GM04504 (cell line): ENCODE data around the gene ARHGAP31.
"Not testable (repeated sequence)": the region's sequence is repeated elsewhere in the genome, so short reads cannot be mapped to it uniquely, and the experiment has no call there.

Experiments used
- DNase-seq: peaks from one replicate; pipeline ENCODE4 v3.0.0-alpha.2; 2012; ENCODE audit warnings: low read depth

The ARHGAP31 gene

GRCh38 chr3:119295816-119296726 is 1.9 kb downstream of the ARHGAP31 start:
- no peak for DNase-seq

GRCh38 chr3:119296727-119297122 is 2.5 kb downstream of the ARHGAP31 start:
- no peak for DNase-seq

- peak; percentile 55 for DNase-seq
Measured at GRCh38 chr3:119297169-119297568, 3.0 kb downstream of the ARHGAP31 start.

GRCh38 chr3:119298565-119298941 is 4.4 kb downstream of the ARHGAP31 start:
- no peak for DNase-seq

GRCh38 chr3:119300991-119301391 is 6.8 kb downstream of the ARHGAP31 start:
- DNase-seq: no peak

DNA sequence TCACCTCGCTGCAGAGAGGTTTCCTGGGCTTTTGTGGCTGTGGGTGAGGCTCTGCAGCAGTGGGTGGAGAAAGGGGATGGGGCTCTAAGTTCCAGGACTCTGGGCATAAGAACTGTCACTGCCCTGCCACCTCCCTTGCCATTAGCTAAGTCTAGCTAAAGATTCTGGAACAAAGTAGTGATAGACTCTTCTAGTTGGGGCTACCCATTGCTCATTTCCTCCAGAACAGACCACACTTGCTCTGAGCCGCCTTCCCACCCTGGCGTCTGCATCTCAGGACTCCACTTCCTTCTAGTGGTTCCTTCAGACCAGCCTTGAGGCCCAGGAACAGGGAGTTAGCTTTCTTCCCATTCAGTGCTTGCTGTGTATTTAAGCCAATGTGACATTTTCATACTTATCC is 7.5 kb downstream of the ARHGAP31 start:
- no peak for DNase-seq

- no peak for DNase-seq
Measured at GRCh38 chr3:119302697-119303551, 8.7 kb downstream of the ARHGAP31 start.

DNA sequence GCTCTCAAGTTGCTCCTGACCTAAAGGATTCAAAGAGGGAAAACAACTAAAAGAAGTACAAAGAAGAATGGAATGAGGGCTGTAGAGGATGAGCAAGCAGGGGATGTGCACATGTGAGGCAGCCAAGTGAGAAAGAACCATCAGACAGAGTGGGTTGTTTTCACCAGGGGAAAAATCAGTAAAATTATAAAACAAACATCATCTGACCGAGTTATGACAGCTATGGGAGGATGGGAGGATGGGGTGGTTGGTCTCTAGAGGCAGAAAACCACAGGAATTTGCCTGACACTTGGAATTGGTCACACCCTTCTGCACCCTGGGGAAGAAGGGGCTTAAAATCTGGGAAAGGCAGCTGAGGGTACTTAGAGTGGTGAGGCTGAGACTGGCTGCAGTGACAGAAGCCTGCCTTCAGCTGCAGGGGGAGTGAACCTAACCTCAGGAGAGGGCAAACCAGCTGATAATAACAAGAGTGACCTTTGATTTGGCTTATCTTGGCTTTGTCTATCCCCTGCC is 10.1 kb downstream of the ARHGAP31 start:
- no peak for DNase-seq

GRCh38 chr3:119305286-119305685 is 11.1 kb downstream of the ARHGAP31 start:
- no peak for DNase-seq

GRCh38 chr3:119306378-119306777 is 12.2 kb downstream of the ARHGAP31 start:
- DNase-seq: not testable (repeated sequence)

DNA sequence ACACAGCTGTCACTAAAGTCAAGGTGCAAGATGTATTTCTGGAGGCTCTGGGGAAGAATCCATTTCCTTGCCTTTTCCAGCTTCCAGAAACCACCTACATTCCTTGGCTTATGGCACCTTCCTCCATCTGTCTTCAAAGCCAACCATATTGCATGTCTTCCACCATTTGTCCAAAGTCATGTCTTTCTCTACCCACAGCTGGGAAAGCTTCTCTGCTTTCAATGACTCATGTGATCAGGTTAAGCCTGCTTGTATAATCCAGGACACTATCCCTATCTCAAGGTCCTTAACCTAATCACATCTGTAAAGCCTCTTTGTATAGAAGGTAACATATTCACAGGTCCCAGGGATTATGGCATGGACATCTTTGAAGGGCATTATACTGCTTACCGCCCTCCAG is 14.2 kb downstream of the ARHGAP31 start:
- DNase-seq: no peak

- DNase-seq: no peak
Measured at GRCh38 chr3:119309591-119309990, 15.4 kb downstream of the ARHGAP31 start.

DNA sequence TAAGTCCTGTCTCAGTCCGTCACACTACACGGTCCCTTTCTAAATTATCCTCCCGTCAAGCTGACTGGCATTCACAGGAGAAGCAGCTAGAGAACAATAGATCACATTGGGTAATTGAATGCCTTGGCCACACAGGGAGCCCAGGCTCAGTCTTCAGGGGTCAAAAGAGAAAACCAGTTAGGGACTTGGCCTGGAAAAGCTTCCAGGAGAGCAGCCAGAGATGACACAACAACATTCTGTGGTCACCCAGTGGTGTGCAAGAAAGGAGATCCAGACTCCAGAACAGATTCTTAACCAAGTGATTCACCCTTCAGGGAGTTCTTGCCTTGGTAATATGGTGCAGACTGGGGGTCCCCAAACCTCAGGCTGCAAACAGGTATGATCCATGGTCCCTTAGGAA is 15.9 kb downstream of the ARHGAP31 start:
- peak; percentile 95 for DNase-seq

- no peak for DNase-seq
Measured at GRCh38 chr3:119311081-119311925, 17.1 kb downstream of the ARHGAP31 start.

DNA sequence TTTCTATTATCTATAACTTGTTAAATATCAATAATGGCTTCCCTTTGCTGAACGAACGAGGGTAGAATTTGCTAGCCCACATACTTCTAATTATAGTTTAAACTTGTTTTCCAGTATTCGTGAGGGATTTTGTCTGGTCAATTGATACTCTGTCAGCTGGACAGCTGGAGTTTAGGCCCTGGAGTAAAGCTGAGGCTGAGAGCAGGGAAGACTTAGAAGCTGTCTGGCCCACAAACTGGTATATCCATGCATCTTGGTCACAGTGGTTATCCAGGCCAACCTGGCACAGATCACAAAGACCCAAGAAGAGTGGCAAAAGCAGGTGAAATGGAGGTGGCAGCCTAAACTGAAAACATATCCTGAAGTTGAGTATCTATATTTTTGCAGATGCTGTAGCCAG is 19.3 kb downstream of the ARHGAP31 start:
- no peak for DNase-seq

- DNase-seq: no peak
Measured at GRCh38 chr3:119314821-119315220, 20.6 kb downstream of the ARHGAP31 start.

- DNase-seq: no peak
Measured at GRCh38 chr3:119315600-119316312, 21.6 kb downstream of the ARHGAP31 start.

DNA sequence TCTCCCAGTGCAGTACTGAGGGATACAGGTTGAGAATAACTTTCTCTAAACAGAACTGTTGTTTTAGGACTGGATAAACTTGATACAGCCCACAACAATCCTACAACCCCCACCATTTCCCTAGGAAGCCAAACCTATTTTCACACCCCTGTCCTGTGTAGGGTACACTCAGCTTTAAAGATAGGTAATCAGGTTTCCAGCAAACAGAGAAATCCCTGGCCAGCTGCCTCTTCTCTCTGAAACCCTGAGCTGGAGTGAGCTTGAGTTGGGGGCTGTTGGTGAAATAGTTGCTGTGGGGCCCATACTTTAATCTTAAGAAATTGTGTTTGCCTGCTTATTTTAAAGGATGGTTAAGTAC is 22.1 kb downstream of the ARHGAP31 start:
- DNase-seq: no peak

GRCh38 chr3:119318876-119319275 is 24.7 kb downstream of the ARHGAP31 start:
- peak; percentile 56 for DNase-seq

DNA sequence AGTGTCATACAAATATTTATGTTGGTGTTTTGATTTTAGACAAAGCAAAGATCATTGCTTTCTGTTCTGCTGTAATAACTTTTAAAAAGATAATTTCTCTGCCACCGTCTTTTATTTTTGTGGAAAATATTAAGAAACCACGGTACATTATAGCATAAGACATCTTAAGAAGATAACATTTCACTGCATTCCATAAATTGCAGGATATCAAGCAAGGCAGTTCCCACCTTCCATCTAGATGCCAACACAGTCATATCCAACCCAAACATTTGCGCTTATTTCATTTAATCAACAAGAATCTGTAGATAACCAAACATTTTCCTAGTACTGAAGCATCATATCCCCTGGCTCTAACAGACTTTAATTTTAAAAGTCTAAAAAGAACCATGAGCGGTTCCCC is 25.1 kb downstream of the ARHGAP31 start:
- DNase-seq: no peak

DNA sequence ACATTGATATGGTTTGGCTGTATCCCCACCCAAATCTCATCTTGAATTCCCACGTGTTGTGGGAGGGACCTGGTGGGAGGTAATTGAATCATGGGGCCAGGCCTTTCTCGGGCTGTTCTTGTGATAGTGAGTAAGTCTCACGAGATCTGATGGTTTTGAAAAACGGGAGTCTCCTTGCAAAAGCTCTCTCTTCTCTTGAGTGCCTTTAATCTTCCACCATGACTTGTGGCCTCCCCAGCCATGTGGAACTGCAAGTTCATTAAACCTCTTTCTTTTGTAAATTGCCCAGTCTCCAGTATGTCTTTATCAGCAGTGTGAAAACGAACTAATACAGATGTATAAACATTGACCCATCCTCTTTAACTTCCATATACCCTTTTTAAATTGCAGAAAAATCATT is 26.6 kb downstream of the ARHGAP31 start:
- not testable (repeated sequence) for DNase-seq
